ENCODE results near the gene RAB10.

- TF ChIP-seq POLR2A (IDR thresholded peaks at IDR 0.05; ENCODE audit: low read depth, low read length) (no peak), CTCF (conservative IDR thresholded peaks at IDR 0.05; ENCODE audit: low read depth, low read length) (no peak), SMC3 (IDR thresholded peaks at IDR 0.05; ENCODE audit: low read depth, low read length) (no peak), NFE2L2 (IDR thresholded peaks at IDR 0.05; ENCODE audit: low read depth, low read length) (no peak), MAZ (IDR thresholded peaks at IDR 0.05; ENCODE audit: borderline replicate concordance, low read depth, low read length) (no peak), MXI1 (IDR thresholded peaks at IDR 0.05; ENCODE audit: borderline replicate concordance, low read depth, low read length) (no peak)
Measured at GRCh38 chr2:25988134-25988533, 45.8 kb upstream of the RAB10 start.
